Measurements from ENCODE around the gene MYOF.

Gene MYOF

DNA sequence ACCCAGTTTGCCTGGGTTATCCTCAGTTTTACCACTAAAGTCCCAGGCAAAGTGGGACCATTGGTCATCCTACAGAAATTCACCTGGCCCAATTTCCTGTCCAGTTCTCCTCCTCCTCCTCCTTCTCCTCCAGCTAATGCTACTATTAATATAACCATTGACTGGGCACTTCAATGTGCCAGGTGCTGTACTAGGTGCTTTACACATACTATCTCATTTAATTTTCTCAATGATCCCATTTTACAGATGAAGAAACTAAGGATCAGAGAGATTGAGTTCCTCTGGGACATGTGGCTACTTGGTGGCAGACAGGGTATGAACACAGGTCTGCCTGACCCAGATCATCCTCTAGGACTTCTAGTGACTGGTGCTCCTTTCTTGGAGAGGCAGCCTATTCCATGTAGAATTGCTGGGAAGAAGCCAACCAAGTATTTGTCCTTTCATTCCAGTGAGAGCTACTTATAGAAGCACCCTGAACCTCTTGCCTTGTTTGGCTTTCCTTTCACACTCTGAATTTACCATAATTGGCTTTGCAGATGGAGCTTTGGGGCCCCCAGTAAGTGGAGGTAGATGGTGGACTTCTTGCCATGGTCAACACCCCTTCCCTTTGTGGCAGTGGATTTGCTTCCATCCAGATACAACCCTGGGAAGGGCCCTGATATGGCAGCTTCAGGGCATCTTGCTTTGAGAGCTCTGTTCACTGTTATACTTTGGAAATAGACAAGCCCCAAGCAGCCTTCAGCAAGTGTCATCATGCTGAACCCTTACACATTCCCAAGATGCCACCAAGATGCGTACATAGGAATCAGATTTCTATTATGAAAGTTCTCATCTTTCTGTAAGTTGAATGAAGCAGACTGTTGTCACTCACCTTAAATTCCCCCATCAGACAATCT, 78.7 kb downstream of the MYOF start:
- Histone ChIP-seq H3K4me3 (IDR thresholded peaks at IDR 0.05; ENCODE audit: insufficient read depth, low read depth, low read length) (no peak overlapping the region), H3K36me3 (ENCODE audit: insufficient read depth) (no peaks in the 10 kb centered on the region), H3K4me1 (ENCODE audit: low read depth, poor library complexity, severe bottlenecking) (no peaks in the 10 kb centered on the region), H4K20me1 (ENCODE audit: insufficient read depth) (no peaks in the 10 kb centered on the region), H2AFZ (ENCODE audit: low read depth) (no peak overlapping the region), H3K79me2 (ENCODE audit: insufficient read depth, low read depth) (no peaks in the 10 kb centered on the region), H3K27ac (no peak overlapping the region), H3K4me2 (no peak overlapping the region), H3K9ac (no peak overlapping the region), H3K27me3 (ENCODE audit: insufficient read depth, low read depth) (no peaks in the 10 kb centered on the region)
- no peak for TF ChIP-seq CTCF (conservative IDR thresholded peaks at IDR 0.05; ENCODE audit: low read depth, low read length)

DNA sequence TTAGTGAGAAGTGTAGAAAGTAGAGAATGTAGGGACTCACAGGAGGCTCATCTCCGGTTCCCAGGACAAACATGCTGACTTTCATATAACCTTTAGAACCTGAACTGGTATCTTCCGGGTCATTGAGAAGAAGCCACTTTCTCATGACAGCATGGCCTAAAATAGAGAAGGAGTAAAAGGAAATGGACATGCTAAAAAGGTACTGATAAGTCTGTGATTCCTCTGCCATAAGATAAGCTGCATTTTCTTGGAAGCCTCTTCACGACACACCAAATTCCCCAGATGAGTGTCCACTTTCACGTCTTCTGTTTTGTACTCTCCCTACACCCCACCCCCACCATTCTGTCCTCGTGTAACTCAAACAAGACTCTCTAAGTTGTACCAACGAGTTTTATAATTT, 79.9 kb downstream of the MYOF start:
- no peaks in the 10 kb centered on the region for H3K4me1 ChIP-seq (ENCODE audit: low read depth, poor library complexity, severe bottlenecking)
- H3K9ac ChIP-seq: no peak overlapping the region
- no peak for TF ChIP-seq CTCF (conservative IDR thresholded peaks at IDR 0.05; ENCODE audit: low read depth, low read length)
- no peak overlapping the region for H3K4me2 ChIP-seq
- H3K27me3 ChIP-seq (ENCODE audit: insufficient read depth, low read depth): no peaks in the 10 kb centered on the region
- H4K20me1 ChIP-seq (ENCODE audit: insufficient read depth): no peaks in the 10 kb centered on the region
- no peak overlapping the region for H2AFZ ChIP-seq (ENCODE audit: low read depth)
- no peaks in the 10 kb centered on the region for H3K36me3 ChIP-seq (ENCODE audit: insufficient read depth)
- H3K79me2 ChIP-seq (ENCODE audit: insufficient read depth, low read depth): no peaks in the 10 kb centered on the region
- H3K27ac ChIP-seq: no peak overlapping the region
- H3K4me3 ChIP-seq (IDR thresholded peaks at IDR 0.05; ENCODE audit: insufficient read depth, low read depth, low read length): no peak overlapping the region

DNA sequence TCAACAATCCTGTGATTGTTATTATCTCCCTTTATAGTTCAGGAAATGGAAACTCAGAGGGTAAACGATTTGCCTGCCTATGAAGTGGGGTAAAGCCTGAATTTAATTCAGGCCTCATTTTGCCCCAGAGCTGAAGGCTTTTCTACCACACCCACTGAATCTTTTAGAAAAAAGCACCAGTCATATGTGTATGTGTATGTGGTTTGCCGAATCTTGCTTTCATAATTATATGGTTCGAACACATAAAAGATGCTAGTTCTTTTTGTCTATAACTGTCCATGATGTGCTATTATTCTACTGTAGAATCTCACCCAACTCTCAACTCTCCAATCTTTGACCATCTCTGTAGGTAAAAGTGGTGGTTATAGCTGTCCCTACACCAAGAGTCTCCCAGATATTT, 83.6 kb downstream of the MYOF start:
- Histone ChIP-seq H3K9ac (no peak overlapping the region), H3K79me2 (ENCODE audit: insufficient read depth, low read depth) (no peaks in the 10 kb centered on the region), H3K36me3 (ENCODE audit: insufficient read depth) (no peaks in the 10 kb centered on the region), H3K4me1 (ENCODE audit: low read depth, poor library complexity, severe bottlenecking) (no peaks in the 10 kb centered on the region), H3K27me3 (ENCODE audit: insufficient read depth, low read depth) (no peaks in the 10 kb centered on the region), H3K4me2 (no peak overlapping the region), H4K20me1 (ENCODE audit: insufficient read depth) (no peaks in the 10 kb centered on the region), H3K4me3 (IDR thresholded peaks at IDR 0.05; ENCODE audit: insufficient read depth, low read depth, low read length) (no peak overlapping the region), H3K27ac (no peak overlapping the region), H2AFZ (ENCODE audit: low read depth) (no peak overlapping the region)
- no peak for TF ChIP-seq CTCF (conservative IDR thresholded peaks at IDR 0.05; ENCODE audit: low read depth, low read length)

GRCh38 chr10:93397020-93397419, 85.1 kb downstream of the MYOF start:
- no peaks in the 10 kb centered on the region for H4K20me1 ChIP-seq (ENCODE audit: insufficient read depth)
- no peak overlapping the region for H3K9ac ChIP-seq
- H3K4me1 ChIP-seq (ENCODE audit: low read depth, poor library complexity, severe bottlenecking): no peaks in the 10 kb centered on the region
- no peak overlapping the region for H3K4me2 ChIP-seq
- H3K27me3 ChIP-seq (ENCODE audit: insufficient read depth, low read depth): no peaks in the 10 kb centered on the region
- no peaks in the 10 kb centered on the region for H3K79me2 ChIP-seq (ENCODE audit: insufficient read depth, low read depth)
- TF ChIP-seq CTCF (conservative IDR thresholded peaks at IDR 0.05; ENCODE audit: low read depth, low read length): no peak
- no peaks in the 10 kb centered on the region for H3K36me3 ChIP-seq (ENCODE audit: insufficient read depth)
- H2AFZ ChIP-seq (ENCODE audit: low read depth): no peak overlapping the region
- no peak overlapping the region for H3K4me3 ChIP-seq (IDR thresholded peaks at IDR 0.05; ENCODE audit: insufficient read depth, low read depth, low read length)
- no peak overlapping the region for H3K27ac ChIP-seq
